ENCODE measurements around the gene CDA. TPM values are rescaled to one million over a fixed set of nuclear protein-coding genes. Genes with fewer than 3 reads are reported as not detected.

Gene CDA
- total and polyA plus RNA-seq, 2 of the 8 experiments (the other 6 are each of a cell fraction or from before 2014, with no cell fraction given) = 4.4 to 11.3 TPM

- H3K27me3 ChIP-seq (replicated peaks in 1 of 4; ENCODE audit: control insufficient read depth in 3 of 4, extremely low read depth in 1 of 4, insufficient read depth in 3 of 4, low read length in 3 of 4) = peaks cover 0 to 6% (median 0%) of the 10 kb centered on the region in 4 experiments; a peak in 1 of 7 replicates
- H4K91ac ChIP-seq (replicated peaks; ENCODE audit: insufficient read length, low read length) = no peak overlapping the region
- no peak overlapping the region for H4K8ac ChIP-seq (ENCODE audit: extremely low read depth, insufficient read depth, low read length)
- no peak overlapping the region for H3K9ac ChIP-seq (replicated peaks in 1 of 4; ENCODE audit: extremely low read depth in 1 of 4, low read depth in 3 of 4, low read length in 3 of 4)
- H2BK120ac ChIP-seq (replicated peaks; ENCODE audit: low read depth, low read length) = no peak overlapping the region
- no peak overlapping the region for H3K23ac ChIP-seq (ENCODE audit: insufficient read length)
- H2BK12ac ChIP-seq (ENCODE audit: low read depth, low read length) = no peak overlapping the region
- H4K5ac ChIP-seq (ENCODE audit: insufficient read length, low read depth, low read length) = no peak overlapping the region
- H3K4me2 ChIP-seq (ENCODE audit: insufficient read depth in 1 of 2, low read depth in 2 of 2, low read length in 2 of 2) = no peak overlapping the region
- H3K4me3 ChIP-seq (ENCODE audit: extremely low read depth in 1 of 4, insufficient read depth in 2 of 4, low read depth in 3 of 4, low read length in 4 of 4) = no peak overlapping the region
- no peak overlapping the region for H2AK5ac ChIP-seq (ENCODE audit: low read depth, low read length)
- H4K20me1 ChIP-seq (replicated peaks in 1 of 2; ENCODE audit: control insufficient read depth in 1 of 2, insufficient read depth in 2 of 2, low read length in 2 of 2) = no peaks in the 10 kb centered on the region
- no peaks in the 10 kb centered on the region for H3K79me2 ChIP-seq (ENCODE audit: control insufficient read depth in 1 of 2, insufficient read depth in 2 of 2, low read length in 2 of 2)
- DNase-seq (ENCODE audit: low read depth in 1 of 2, low spot score in 2 of 2) = peak; percentile 72 to 99
- no peak overlapping the region for H2BK5ac ChIP-seq (ENCODE audit: low read depth, low read length)
- no peak overlapping the region for H2AFZ ChIP-seq (ENCODE audit: low read length)
- FAIRE-seq = no peak
- no peak overlapping the region; the same call in 1 of the 2 replicates for H2BK20ac ChIP-seq (ENCODE audit: low read length)
- WGBS, 2 experiments (ENCODE audit: extremely low coverage in 1 of 2, insufficient coverage in 1 of 2, insufficient read length in 1 of 2, insufficient replicate concordance in 2 of 2, low coverage in 1 of 2, low lambda C conversion rate in 2 of 2, missing lambda C conversion rate in 1 of 2) = 33% methylated on average over 18 of the region's 18 CpGs; no CpG with 5 or more reads in 1 of the 2 experiments
- no peaks in the 10 kb centered on the region for H3K79me1 ChIP-seq (ENCODE audit: low read depth, low read length)
- no peak overlapping the region for H3K14ac ChIP-seq (ENCODE audit: insufficient read length)
- no peaks in the 10 kb centered on the region for H3K36me3 ChIP-seq (ENCODE audit: control insufficient read depth in 2 of 4, insufficient read depth in 4 of 4, low read length in 3 of 4)
- H2BK15ac ChIP-seq (ENCODE audit: low read length) = no peak overlapping the region
- no peaks in the 10 kb centered on the region for H3K23me2 ChIP-seq (ENCODE audit: low read depth, low read length)
- H3K56ac ChIP-seq (replicated peaks; ENCODE audit: insufficient read length, low read depth, low read length) = no peak overlapping the region
- no peak overlapping the region for H3K4ac ChIP-seq (replicated peaks; ENCODE audit: insufficient read length, low read depth, low read length)
- H3K4me1 ChIP-seq (replicated peaks in 1 of 4; ENCODE audit: control insufficient read depth in 3 of 4, insufficient read depth in 4 of 4, low read length in 3 of 4) = peaks cover 0 to 2% (median 0%) of the 10 kb centered on the region in 4 experiments; a peak in 2 of 7 replicates
- ChIA-PET POLR2A (ENCODE audit: partially characterized antibody) (interaction anchor here (0.7 to 2.3 kb wide), 4 partner anchors 59 to 67 kb away, joined by 3 to 13 read pairs (median 4); partner anchors contain the start of gene PINK1), CTCF (ENCODE audit: partially characterized antibody) (interaction anchor here (0.6 to 5.5 kb wide), 37 partner anchors 8 to 1565 kb away, joined by 3 to 85 read pairs (median 4); partner anchors contain the start of genes CDA, FAM43B and PINK1)
- H3K18ac ChIP-seq (ENCODE audit: extremely low read depth, low read length) = no peak overlapping the region; the same call in 1 of the 2 replicates
- H3K27ac ChIP-seq (ENCODE audit: low read depth, low read length) = no peak overlapping the region
- H3K9me3 ChIP-seq (ENCODE audit: insufficient read depth in 2 of 2, low read depth in 1 of 2, low read length in 1 of 2) = peaks cover 3 to 4% of the 10 kb centered on the region in 2 experiments; a peak in 1 of 4 replicates
- TF ChIP-seq KDM1A (IDR thresholded peaks at IDR 0.05; ENCODE audit: borderline replicate concordance, low read length) (peak; percentile 97), CTBP2 (IDR thresholded peaks at IDR 0.05; ENCODE audit: borderline replicate concordance, insufficient read depth, insufficient read length, low read length) (peak; percentile 67), POU5F1 (IDR thresholded peaks at IDR 0.05; ENCODE audit: low read depth, low read length) (no peak), MAX (IDR thresholded peaks at IDR 0.05) (peak; percentile 30; the same call in 1 of the 2 replicates), YY1 (IDR thresholded peaks at IDR 0.05; ENCODE audit: low read depth, low read length) (peak; percentile 80), SIN3A (conservative IDR thresholded peaks at IDR 0.05 in 1 of 2, IDR thresholded peaks at IDR 0.05 in 1 of 2; ENCODE audit: low read depth in 1 of 2, low read length in 2 of 2) (peak; percentile 71 to 84; a peak in 2 of 4 replicates), SAP30 (IDR thresholded peaks at IDR 0.05; ENCODE audit: insufficient read depth, insufficient replicate concordance, low read length) (peak; percentile 27), TEAD4 (IDR thresholded peaks at IDR 0.05; ENCODE audit: low read depth, low read length) (peak; percentile 91), KDM4A (IDR thresholded peaks at IDR 0.05; ENCODE audit: low read depth, low read length, severe bottlenecking) (no peak), RAD21 (IDR thresholded peaks at IDR 0.05 in 1 of 2, conservative IDR thresholded peaks at IDR 0.05 in 1 of 2; ENCODE audit: low read depth in 2 of 2, low read length in 2 of 2) (peak; percentile 92 to 95)
Measured at GRCh38 chr1:20574686-20575540, 14.0 kb upstream of the CDA start.

Data from H1 (cell line).